HG03342 (cell line): ENCODE results near the gene DUT.

ENCODE experiments used
- ATAC-seq: cut with Tn5 transposase; IDR thresholded peaks from one replicate; pipeline ENCODE4 v1.9.1; 2021; ENCODE audit warnings: mild to moderate bottlenecking, moderate library complexity; ENCODE audit not compliant: unreplicated experiment

The DUT gene

GRCh38 chr15:48330855-48331795 lies at the start of gene DUT:
TSS of gene DUT (plus strand) at chr15:48331429. CDS start at chr15:48331516, 87 bp downstream.
- peak; percentile 80 for ATAC-seq

- no peak for ATAC-seq
These were observed 49.6 kb upstream of the DUT start for GRCh38 chr15:48281674-48282073.

GRCh38 chr15:48282216-48282615 lies 49.0 kb upstream of the DUT start:
- ATAC-seq: no peak

- no peak for ATAC-seq
These were observed 47.7 kb upstream of the DUT start for GRCh38 chr15:48283396-48284145.

GRCh38 chr15:48285329-48286214 lies 45.7 kb upstream of the DUT start:
- peak; percentile 88 for ATAC-seq

- ATAC-seq: no peak
These were observed 41.6 kb upstream of the DUT start for GRCh38 chr15:48289628-48290027.

- ATAC-seq: no peak
These were observed 38.8 kb upstream of the DUT start for GRCh38 chr15:48292458-48292857.

- ATAC-seq: no peak
These were observed 33.6 kb upstream of the DUT start for GRCh38 chr15:48297668-48298067.

- ATAC-seq: no peak
These were observed 32.3 kb upstream of the DUT start for GRCh38 chr15:48298914-48299313.

- ATAC-seq: no peak
These were observed 31.2 kb upstream of the DUT start for GRCh38 chr15:48300038-48300437.

- ATAC-seq: no peak
These were observed 26.8 kb upstream of the DUT start for GRCh38 chr15:48304398-48304797.

- ATAC-seq: no peak
These were observed 24.6 kb upstream of the DUT start for GRCh38 chr15:48306639-48307038.

- no peak for ATAC-seq
These were observed 23.6 kb upstream of the DUT start for GRCh38 chr15:48307586-48307985.

- ATAC-seq: no peak
These were observed 21.5 kb upstream of the DUT start for GRCh38 chr15:48309740-48310139.

GRCh38 chr15:48313216-48313615 lies 18.0 kb upstream of the DUT start:
- ATAC-seq: no peak

GRCh38 chr15:48315041-48315440 lies 16.2 kb upstream of the DUT start:
- no peak for ATAC-seq

GRCh38 chr15:48317221-48317620 lies 14.0 kb upstream of the DUT start:
- no peak for ATAC-seq

- no peak for ATAC-seq
These were observed 13.1 kb upstream of the DUT start for GRCh38 chr15:48318131-48318530.

- ATAC-seq: no peak
These were observed 7.9 kb upstream of the DUT start for GRCh38 chr15:48323294-48323693.

- no peak for ATAC-seq
These were observed 6.3 kb upstream of the DUT start for GRCh38 chr15:48324949-48325348.

GRCh38 chr15:48325400-48325799 lies 5.8 kb upstream of the DUT start:
- no peak for ATAC-seq
